Mesothelial cell of epicardium (in vitro differentiated cells): Measurements from ENCODE around the gene MAEA. TPM values are rescaled to one million over a fixed set of nuclear protein-coding genes. Genes with fewer than 3 reads are reported as not detected.

Experiments used
- DNase-seq, 2 experiments: peaks; one replicate each; pipeline ENCODE4 v3.0.0; 2021; ENCODE audit warnings: low spot score in 2 of 2; ENCODE audit not compliant: unreplicated experiment in 2 of 2
- H3K27ac Mint-ChIP-seq: 2 replicates; pipeline ENCODE4 v1.8.0; 2021; ENCODE audit warnings: mixed read lengths
- H3K27me3 Mint-ChIP-seq: 2 replicates; pipeline ENCODE4 v1.8.0; 2021; ENCODE audit warnings: low read depth, mixed read lengths
- H3K36me3 Mint-ChIP-seq: 2 replicates; pipeline ENCODE4 v1.8.0; 2021; ENCODE audit warnings: mixed read lengths
- H3K4me1 Mint-ChIP-seq: 2 replicates; pipeline ENCODE4 v1.8.0; 2021; ENCODE audit warnings: mixed read lengths
- H3K4me3 Mint-ChIP-seq: 2 replicates; pipeline ENCODE4 v1.8.0; 2021; ENCODE audit warnings: mild to moderate bottlenecking, moderate library complexity, mixed read lengths
- H3K9me3 Mint-ChIP-seq: 2 replicates; pipeline ENCODE4 v1.8.0; 2021; ENCODE audit warnings: mixed read lengths
- CTCF ChIP-seq: fragments of 200-600 bp; sonication (generic); IDR thresholded peaks from one replicate; pipeline ENCODE4 v1.5.0; 2021; ENCODE audit warnings: antibody characterized with exemption; ENCODE audit not compliant: unreplicated experiment
- total RNA-seq: library from RNA; stranded (reverse); gene quantifications from 3 replicates; pipeline ENCODE4 v1.2.1, GENCODE V29; 2021

MAEA gene
- total RNA-seq, 1 donor from 2014 or later = 73.4 TPM

GRCh38 chr4:1381181-1381621, 91.5 kb downstream of the MAEA start:
- TF ChIP-seq CTCF = no peak
- H3K27ac Mint-ChIP-seq = no peak overlapping the region
- no peak overlapping the region for H3K4me3 Mint-ChIP-seq
- no peaks in the 10 kb centered on the region for H3K9me3 Mint-ChIP-seq
- DNase-seq = no peak
- H3K4me1 Mint-ChIP-seq = no peaks in the 10 kb centered on the region
- peaks cover under 1% of the 10 kb centered on the region for H3K36me3 Mint-ChIP-seq
- no peaks in the 10 kb centered on the region for H3K27me3 Mint-ChIP-seq

- no peak for TF ChIP-seq CTCF
- Mint-ChIP-seq H3K4me1 (no peaks in the 10 kb centered on the region), H3K27me3 (no peaks in the 10 kb centered on the region), H3K36me3 (peaks cover 8% of the 10 kb centered on the region), H3K9me3 (no peaks in the 10 kb centered on the region), H3K27ac (no peak overlapping the region), H3K4me3 (no peak overlapping the region)
- no peak for DNase-seq
These were observed 92.4 kb downstream of the MAEA start for GRCh38 chr4:1381944-1382541.

GRCh38 chr4:1382776-1383727, 93.4 kb downstream of the MAEA start:
- Mint-ChIP-seq H3K36me3 (peaks cover 16% of the 10 kb centered on the region), H3K27ac (no peak overlapping the region), H3K27me3 (no peaks in the 10 kb centered on the region), H3K4me1 (no peaks in the 10 kb centered on the region), H3K9me3 (peaks cover 7% of the 10 kb centered on the region), H3K4me3 (no peak overlapping the region)
- no peak for TF ChIP-seq CTCF
- peak in 1 of 2 experiments; percentile 11 for DNase-seq

- H3K36me3 Mint-ChIP-seq = peaks cover 25% of the 10 kb centered on the region
- peaks cover 15% of the 10 kb centered on the region for H3K9me3 Mint-ChIP-seq
- no peaks in the 10 kb centered on the region for H3K27me3 Mint-ChIP-seq
- TF ChIP-seq CTCF = no peak
- no peak overlapping the region for H3K4me3 Mint-ChIP-seq
- H3K4me1 Mint-ChIP-seq = no peaks in the 10 kb centered on the region
- no peak for DNase-seq
- H3K27ac Mint-ChIP-seq = no peak overlapping the region
These were observed 94.3 kb downstream of the MAEA start for GRCh38 chr4:1383728-1384591.

GRCh38 chr4:1384675-1385372, 95.1 kb downstream of the MAEA start:
- H3K4me1 Mint-ChIP-seq = no peaks in the 10 kb centered on the region
- H3K27me3 Mint-ChIP-seq = no peaks in the 10 kb centered on the region
- H3K36me3 Mint-ChIP-seq = peaks cover 31% of the 10 kb centered on the region
- H3K27ac Mint-ChIP-seq = no peak overlapping the region
- no peak overlapping the region for H3K4me3 Mint-ChIP-seq
- DNase-seq = peak in 1 of 2 experiments; percentile 17
- TF ChIP-seq CTCF = no peak
- peaks cover 17% of the 10 kb centered on the region for H3K9me3 Mint-ChIP-seq
